Skeletal muscle cell (primary cell): ENCODE results near the gene CPSF3.
A peak's percentile ranks its signal among the peaks of the same experiment; 100 is the strongest.

Experiments used
- DNase-seq: peaks from one replicate; pipeline ENCODE4 v3.0.0-alpha.2; 2010; ENCODE audit warnings: low read depth
- H3K4me3 ChIP-seq: 2 replicates; pipeline ENCODE4 v1.5.1; 2011; ENCODE audit warnings: low read depth, mild to moderate bottlenecking, control low read depth, low read length, moderate library complexity

The CPSF3 gene

DNA sequence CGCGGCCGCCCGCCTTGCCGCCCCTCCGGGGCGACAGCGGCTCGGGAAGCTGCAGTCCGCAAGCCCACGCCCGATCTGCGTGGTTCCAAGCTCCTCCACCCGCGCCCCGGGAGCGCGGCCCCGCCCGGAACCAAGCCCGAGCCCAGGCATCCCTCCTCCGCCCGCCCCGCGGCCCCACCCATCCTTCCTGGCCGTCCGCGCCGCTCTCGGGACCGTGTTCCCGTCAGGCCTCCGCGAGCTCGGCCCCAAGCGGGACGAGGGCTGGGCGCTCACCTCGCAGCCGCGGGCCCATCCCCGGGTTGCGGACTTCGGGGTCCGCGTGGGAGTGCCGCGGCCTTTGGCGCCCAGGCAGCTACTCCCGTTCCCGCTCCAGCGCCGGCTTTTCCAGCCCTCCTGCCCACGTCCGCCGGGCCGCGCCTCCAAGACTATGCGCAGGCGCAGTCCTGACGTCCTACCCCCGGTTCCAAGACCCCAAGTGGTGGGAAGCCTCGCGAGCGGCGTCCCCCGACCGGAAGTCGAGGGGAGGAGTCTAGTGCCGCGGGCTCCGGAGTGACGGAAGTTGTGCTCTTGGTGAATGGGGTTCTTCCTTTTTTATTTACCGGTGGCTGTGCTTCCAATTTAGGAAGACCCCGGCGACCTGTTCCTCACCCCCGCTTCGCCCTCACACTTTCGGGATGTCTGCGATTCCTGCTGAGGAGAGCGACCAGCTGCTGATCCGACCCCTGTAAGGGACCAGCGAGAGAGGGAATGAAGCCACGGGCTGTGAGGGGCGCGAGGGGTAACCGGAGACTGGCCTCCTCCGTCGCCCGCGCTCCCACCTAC, at the start of gene CPSF3, which contains the start of gene ITGB1BP1:
Gene CPSF3 (plus strand): TSS at position 555 of the 822 bp plus-strand sequence. CDS start 120 bp downstream, at position 675.
Gene ITGB1BP1 (minus strand): TSS at position 429 of the 822 bp plus-strand sequence. CDS start 4,831 bp downstream, outside the sequence.
- H3K4me3 ChIP-seq = peak within 1 kb of the TSS; percentile 83
- DNase-seq = peak; percentile 89

DNA sequence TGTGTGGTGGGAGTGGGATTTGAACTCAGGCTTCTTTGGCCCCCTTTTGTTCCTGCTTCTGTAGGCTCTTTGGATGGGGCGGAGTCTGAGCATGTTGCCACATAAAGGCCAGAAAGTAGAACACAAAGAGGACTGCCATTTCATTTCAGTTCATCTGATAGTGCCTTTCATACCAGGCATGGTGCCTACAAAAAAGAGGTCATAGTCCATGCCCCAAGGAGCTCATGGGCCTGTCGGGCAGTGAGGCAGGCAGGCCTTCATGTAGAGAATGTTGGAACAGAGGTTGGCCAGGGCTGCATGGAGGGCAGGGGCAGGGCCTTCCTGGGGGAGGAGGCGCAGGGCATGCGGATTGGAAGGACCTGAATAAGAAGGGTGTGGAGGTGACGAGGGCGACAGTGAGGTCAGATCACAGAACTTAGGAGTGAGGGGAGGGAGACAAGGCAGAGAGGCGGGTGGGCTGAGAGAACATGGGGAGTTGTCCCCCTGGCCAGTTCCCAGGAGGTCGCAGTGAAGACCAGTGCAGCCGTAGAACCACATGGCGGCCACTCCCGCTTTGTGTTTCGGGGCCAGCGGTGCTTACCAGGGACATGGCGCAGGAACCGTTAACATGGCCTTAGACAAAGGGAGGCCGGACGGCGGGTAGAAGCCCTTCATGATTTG, 49.3 kb upstream of the CPSF3 start:
- H3K4me3 ChIP-seq = no peak overlapping the region
- DNase-seq = no peak

DNA sequence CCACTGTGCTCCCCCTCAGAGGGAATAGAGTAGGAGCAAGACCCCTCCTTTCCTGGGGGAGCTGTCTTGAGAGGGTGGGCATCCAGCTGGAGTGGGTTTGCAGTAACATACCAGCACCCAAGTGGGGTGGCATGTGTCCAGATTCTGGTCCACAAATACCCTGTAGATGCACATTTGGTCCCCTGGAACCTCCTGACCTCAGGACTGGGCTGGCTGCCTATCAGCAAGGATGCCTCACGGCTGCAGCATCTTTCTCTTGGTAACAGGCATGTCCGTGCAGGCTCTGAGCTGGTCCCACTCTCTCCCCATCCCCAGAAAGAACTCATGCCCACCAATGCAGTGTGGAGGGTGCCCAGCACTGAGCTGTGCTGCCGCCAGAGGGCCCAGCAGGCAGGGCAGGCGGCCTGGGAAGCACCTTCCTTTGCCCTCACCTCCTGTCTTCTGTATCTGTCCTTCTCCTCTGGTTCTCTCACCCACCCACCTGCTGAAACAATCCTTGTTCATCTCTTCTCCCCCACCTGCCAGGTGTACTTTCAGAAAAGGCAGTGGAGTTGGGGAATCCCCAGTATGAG, 47.5 kb upstream of the CPSF3 start:
- H3K4me3 ChIP-seq = no peak overlapping the region
- no peak for DNase-seq

DNA sequence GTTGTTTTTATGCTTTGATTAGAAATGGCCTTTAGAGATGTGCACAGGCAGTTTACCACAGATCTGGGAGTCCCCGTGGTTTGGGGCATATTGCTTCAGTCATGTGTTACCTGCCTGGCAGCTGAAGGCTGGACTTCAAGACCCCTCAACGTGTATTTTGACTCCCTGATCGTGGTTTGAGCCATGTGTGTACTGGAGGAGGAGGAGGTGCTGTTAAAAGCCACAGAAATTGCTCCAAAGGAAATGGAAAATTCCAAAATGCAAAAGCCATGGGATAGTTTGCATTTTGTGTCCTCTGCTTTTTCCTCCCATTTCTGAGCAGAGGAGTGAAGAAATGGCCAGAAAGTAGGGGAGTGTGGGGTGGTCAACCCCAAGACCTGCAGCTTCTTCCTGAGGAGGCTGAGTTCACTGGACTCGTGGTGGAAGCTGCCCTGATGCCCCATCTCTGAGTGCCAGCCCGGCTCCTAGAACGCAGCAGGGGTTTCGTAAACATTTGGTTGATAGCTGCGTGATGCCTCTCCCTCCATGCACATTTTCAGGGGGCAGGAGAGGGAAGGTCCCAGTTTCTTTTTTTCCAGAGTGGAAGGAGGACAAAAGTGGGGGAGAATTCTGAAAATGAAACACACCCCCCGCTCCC, 45.9 kb upstream of the CPSF3 start:
- DNase-seq = no peak
- no peak overlapping the region for H3K4me3 ChIP-seq

DNA sequence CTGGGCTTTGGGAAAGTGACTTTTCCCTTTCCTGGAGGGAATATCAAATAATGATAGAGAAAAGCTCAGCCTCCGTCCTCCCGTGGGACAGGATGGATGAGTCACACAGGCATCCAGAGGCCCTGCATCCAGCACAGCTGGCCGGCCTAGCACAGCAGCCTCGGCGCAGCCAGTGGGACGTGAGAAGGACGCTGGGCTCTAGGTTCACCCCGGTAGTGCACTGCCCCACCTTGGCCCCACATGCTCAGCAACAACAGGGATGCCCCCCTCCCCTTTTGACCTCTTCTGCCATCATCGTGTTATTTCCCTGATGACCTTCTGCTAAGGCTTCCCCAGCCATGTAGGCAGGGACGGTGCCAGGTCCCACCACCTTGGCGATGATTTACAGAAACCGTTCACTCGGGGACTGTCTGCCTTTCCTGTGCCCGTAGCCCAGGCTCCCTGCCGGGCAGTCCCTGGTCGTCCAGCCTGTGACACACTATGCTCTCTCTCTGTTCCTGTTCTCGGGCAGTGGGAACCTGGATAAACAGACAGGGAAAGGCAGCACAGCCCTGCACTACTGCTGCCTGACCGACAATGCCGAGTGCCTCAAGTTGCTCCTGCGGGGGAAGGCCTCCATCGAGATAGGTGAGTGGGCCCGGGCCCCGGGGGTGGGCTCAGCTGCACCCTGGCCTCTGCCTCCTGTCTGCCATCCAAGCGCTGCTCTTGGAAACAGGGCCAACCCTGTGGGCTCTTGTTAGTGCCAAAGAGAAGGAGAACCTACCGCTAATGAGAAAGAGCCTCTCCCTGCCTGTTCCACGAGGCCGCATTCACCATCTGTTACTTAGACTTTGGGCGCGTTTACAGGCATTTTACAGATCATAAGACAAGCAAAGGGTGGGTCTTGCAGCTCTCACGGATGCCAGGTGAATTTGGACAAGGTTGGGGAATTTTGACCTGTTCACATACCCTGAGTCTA, 44.7 kb upstream of the CPSF3 start:
- H3K4me3 ChIP-seq = no peak overlapping the region
- DNase-seq = peak; percentile 46

DNA sequence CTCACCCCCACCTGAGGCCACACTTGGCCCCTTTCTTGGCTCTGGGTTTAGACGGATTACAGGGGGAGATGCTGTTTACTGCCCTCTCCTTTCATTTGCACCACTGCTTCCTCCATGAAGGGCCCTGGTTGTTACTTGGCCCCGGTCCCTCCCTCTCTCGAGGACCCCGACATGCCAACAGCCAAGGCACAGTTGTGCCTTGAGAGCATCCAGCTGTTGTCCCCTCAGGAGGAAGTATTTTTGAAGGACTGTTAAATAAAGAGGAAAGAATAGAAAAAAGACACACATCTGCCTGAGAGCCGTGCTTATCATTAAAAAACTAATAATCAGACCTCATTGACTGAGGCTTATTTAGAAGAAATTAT, 44.1 kb upstream of the CPSF3 start:
- no peak overlapping the region for H3K4me3 ChIP-seq
- no peak for DNase-seq

DNA sequence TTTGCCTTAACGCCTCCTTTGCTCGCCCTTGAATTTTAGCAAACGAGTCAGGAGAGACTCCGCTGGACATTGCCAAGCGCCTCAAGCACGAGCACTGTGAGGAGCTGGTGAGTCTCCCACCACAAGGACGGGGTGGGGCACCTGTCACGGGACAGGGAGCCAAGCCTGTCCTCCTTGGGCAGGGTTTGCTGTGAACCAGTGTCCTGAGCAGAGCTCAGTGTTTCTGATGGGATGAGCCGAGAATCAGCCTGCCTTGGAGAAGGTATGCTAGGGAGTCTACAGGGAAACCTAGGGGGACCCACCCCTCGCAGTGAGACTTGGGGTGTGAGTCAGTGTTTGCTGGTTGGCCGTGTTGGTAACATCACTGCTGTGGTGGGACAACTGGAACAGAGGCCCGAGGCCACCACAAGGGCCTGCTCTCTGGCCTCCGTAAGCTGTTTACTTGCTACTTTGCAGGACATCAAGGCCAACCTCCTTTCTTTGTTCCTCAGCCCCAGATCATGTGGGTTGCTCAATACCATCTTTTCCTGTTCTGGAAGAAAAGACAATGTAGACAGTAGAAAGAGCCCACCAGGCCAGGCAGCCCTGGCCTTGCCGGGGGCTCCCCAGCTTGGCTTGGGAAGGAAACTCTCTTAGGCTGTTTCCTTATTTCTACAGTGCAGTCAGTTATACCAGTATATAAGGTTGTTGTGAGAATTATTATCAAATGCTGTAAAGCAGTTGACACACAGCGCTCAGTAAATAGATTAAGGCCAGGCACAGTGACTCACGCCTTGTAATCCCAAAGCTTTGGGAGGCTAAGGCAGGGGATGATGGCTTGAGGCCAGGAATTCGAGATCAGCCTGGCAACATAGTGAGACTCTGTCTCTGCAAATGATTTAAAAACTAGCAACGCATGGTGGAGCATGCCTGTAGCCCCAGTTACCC, 42.5 kb upstream of the CPSF3 start:
- no peak overlapping the region for H3K4me3 ChIP-seq
- DNase-seq = peak; percentile 74

DNA sequence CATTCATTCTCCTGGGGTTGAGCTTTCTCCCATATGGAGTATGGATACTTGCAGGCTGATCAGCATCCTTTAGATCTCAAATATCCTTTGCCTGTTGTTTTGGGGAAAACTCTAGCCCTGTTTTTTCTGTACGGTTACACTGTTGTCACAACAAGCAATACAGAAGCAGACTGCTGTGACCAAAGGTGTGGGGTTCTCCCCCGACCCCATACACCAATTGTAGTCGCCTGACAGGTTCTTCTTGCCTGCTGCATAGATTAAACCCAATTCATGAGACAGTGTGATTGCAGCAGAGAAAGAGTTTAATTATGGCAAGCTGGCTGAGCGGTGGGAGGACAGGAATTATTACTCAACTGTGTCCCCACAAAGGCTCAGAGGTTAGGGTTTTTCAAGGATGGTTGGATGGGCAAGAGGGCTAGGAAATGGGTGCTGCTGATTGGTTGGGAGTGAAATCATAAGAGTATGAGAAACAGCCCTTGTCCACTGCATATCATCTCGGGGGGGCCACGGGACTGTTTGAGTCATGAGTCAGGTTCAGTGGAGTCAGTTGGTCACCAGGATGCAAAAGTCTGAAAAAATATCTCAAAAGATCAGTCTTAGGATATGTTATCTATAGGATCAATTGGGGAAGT, 40.7 kb upstream of the CPSF3 start:
- no peak for DNase-seq
- H3K4me3 ChIP-seq = no peak overlapping the region

DNA sequence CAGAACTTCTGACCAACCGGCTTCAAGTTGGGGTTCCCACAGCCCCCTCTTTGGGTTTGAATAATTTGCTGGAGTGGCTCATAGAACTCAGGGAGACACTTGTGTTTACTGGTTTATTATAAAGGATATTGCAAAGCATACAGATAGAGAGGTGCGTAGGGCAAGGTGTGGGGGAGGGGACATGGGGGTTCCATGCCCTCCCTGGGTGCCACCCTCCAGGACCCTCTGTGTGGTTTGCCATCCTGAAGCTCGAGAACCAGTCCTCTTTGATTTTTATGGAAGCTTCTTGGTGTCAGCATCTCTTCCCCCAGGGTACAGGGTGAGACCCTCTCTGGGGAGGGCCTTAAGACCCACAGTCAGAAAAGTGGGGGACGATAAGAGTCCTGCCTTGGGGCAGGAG, 38.9 kb upstream of the CPSF3 start:
- DNase-seq = no peak
- H3K4me3 ChIP-seq = no peak overlapping the region

DNA sequence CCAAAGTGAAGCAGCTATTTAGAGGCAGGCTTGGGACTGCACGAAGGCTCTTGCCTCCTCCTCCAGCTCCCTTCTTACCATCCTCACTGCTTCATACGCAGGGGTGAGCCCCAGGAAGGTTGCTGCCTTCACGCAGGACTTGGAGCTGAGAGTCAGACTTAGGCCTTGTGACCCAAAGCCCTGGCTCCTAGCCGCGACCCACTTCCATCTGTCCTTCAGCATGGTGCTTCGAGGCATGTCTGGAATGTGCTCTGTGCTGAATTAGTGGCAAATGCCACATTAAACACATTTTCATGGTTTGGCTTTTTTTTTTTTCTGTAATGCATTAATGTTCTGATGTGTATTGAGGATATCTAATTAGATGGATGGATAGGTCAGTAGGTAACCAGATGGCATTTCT, 37.6 kb upstream of the CPSF3 start:
- no peak overlapping the region for H3K4me3 ChIP-seq
- DNase-seq = no peak

DNA sequence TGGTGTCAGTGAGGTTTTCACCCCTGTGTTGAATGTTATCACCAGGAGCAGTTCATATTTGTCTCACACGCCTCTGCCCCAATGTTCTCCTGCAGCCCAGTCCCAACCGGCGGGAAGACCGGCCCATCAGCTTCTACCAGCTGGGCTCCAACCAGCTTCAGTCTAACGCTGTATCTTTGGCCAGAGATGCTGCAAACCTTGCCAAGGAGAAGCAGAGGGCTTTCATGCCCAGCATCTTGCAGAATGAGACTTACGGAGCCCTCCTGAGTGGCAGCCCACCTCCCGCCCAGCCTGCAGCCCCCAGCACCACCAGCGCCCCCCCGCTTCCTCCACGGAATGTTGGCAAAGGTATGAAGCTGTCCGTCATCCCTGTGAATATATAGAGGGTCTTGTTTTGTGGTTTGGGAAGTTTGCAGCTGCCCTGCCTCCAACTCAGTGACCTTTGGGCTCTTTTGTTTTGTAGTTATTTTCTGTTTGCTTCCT, 35.2 kb upstream of the CPSF3 start:
- H3K4me3 ChIP-seq = no peak overlapping the region
- no peak for DNase-seq

DNA sequence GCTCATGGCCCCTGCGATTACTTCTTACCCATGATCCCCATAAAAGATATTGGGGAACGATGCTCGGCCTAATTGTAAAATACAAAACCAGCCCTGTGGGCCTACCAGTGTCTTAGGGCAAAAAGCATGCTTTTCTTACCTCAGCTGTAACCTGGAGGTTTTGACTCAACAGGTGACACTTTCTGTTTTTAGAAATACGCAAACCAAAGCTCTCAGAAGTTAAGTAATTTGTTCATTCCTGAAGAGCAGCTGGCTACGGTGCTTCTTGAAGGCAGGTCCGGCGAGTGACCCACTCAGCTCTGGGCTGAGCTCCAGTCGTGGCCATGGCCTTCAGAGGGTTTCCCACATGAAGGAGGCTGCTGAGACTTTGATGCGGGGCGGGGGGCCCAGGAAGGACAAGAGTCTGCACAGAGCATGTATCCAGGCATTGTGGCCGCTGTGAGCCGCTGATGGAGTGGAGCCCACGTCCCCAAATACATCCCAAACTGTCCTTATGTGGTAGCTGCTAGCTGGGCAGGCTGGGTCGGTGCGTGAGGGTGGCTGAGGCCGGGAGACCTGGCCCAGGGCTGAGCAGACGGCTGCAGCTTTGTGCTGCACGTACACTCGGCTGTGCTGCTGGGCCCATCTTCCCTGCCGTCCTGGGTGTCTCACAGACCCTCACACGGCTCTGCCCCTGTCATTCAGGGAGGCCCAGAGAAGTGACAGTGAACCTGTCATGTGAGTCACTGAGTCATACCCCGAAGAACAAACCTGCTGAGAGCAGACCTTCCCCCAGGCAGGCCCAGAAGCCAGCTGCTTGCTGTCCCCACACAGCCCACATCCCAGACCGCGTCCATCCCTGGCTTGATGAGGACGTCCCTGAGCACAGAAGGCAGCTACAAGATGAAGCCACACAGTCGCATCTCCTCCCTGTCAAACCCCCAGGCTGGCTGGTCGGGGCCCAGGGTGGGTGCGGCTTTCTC, 34.2 kb upstream of the CPSF3 start:
- DNase-seq = no peak
- H3K4me3 ChIP-seq = no peak overlapping the region

DNA sequence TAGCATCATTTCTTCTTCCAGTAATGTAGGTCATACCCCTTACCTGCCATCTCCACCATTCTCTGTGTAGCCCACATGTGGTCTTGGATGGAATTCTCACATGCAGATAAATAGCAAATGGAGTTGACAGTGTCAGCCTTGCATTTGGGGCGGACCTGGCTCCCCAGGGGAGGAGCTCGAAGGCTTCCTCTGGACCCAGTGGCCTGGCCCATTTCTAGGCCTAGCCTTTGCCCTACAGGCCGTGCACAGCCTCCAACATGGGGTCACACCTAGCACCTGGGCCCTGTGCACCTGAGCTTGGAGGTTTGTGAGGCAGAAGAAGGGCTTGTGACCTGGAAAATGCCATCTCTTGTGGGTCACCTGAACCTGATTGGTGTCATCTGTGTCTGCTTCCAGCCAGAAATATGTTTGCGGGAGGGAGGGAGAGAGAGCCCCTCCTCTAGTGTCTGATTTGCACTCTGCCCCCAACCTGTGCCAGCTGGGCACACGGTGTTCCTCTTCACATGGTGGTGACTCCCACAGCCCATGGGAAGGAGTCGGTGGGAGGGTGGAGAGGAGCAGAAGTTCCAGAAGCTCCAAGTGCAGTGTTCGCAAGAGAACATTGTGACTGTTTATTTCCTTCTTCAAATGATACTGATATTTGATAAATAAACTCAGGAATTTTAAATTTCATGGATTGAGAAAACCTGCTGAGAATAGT, 33.2 kb upstream of the CPSF3 start:
- DNase-seq = no peak

DNA sequence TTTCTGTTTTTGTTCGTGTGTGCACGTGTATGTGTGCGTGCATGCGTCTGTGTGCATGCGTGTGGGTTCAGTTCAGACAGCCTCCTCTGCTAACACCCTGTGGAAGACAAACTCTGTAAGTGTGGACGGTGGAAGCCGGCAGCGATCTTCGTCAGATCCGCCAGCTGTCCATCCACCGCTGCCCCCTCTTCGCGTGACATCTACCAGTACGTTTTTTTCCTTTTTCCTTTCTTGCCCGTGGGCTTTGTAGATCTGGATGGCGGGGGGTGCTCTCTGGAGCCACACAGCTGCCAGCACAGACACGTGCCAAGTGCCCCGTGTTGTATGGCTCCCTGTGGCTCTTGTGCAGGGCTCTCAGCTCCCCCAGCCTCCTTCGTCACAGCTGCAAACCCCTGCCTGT, 32.5 kb upstream of the CPSF3 start:
- DNase-seq = no peak
- no peak overlapping the region for H3K4me3 ChIP-seq

More for the DNA sequence above, 33.2 kb upstream of the CPSF3 start:
- H3K4me3 ChIP-seq = no peak overlapping the region

DNA sequence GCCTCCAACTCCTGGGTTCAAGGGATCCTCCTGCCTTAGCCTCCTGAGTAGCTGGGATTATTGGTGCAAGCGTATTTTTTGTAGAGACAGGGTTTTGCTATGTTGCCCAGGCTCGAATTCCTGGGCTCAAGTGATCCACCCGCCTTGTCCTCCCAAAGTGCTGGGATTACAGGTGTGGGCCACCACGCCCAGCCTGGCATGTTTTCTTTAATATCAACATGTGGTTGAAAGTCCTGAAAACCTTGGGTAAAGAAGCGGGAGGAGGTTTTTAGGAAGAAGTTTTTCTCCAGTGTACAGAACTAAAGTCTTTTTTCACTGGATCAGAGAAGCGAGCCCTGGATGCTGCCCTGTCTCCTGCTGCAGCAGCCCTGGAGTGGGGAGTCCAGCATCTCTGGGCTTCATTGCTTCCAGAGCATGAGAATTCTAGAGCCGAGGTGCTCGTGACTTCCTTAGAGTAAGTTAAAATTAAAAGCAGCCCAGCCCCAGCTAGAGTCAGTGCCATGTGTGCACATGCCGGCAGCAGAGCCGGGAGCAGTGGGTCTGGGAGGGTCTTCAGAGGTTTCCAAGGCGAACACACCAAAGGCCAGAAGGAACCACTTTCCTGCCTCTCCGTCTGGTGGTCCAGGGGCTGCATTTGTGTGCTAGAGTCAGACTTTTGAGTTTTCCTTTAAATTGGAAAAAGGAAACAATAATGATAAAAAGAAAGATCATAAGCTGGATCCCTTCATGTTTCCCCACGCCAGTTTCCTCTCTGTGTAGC, 31.3 kb upstream of the CPSF3 start:
- H3K4me3 ChIP-seq = no peak overlapping the region
- no peak for DNase-seq
